Lower leg skin (tissue), 4 donors: ENCODE results near the gene HGS. TPM values are rescaled to one million over a fixed set of nuclear protein-coding genes. Genes with fewer than 3 reads are reported as not detected.
A peak's percentile ranks its signal among the peaks of the same experiment; 100 is the strongest.

Experiments used
- DNase-seq, 2 donors: peaks; one replicate each; pipeline ENCODE4 v3.0.0-alpha.2; 2019; ENCODE audit warnings: low spot score in 2 of 2
- H3K4me3 ChIP-seq: fragments of 200-600 bp; sonication (generic); 2 replicates; pipeline ENCODE4 v1.5.1; 2017; ENCODE audit warnings: mild to moderate bottlenecking, low read depth; ENCODE audit not compliant: poor library complexity, severe bottlenecking
- CTCF ChIP-seq, 3 donors: fragments of 450-650 bp; IDR thresholded peaks; one replicate each; pipeline ENCODE4 v1.5.1; 2016; ENCODE audit warnings: antibody characterized with exemption in 3 of 3, mild to moderate bottlenecking in 3 of 3, moderate library complexity in 2 of 3
- POLR2A ChIP-seq, 2 donors: fragments of 450-650 bp; IDR thresholded peaks; one replicate each; pipeline ENCODE4 v1.6.1; 2016 to 2017; ENCODE audit warnings: antibody characterized with exemption in 2 of 2, mild to moderate bottlenecking in 1 of 2, moderate library complexity in 1 of 2
- whole genome bisulfite sequencing, 2 donors: methylation state at CpG; one replicate each; pipeline ENCODE4 v1.1.5; 2018; 5-methylcytosine and 5-hydroxymethylcytosine counted together
- intact Hi-C: fragments of 100-400 bp; cut with DNase I; formaldehyde crosslinking; loops from one replicate; pipeline ENCODE4 v1.15.0; 2023; ENCODE audit warnings: low total_unique reads
- total RNA-seq, 4 donors: library from RNA; depleted of rRNA; stranded (reverse); fragments of >200 nt; gene quantifications; one replicate each; pipeline ENCODE4 v1.1.0, GENCODE V29; 2016

Gene HGS
- total RNA-seq, 4 donors from 2014 or later, result 87.0 to 160 (median 92.1) TPM

GRCh38 chr17:81659038-81659437, 24.8 kb upstream of the HGS start:
- H3K4me3 ChIP-seq, result no peak overlapping the region
- TF ChIP-seq POLR2A (IDR thresholded peaks at IDR 0.05) (no peak), CTCF (IDR thresholded peaks at IDR 0.05) (no peak)
- intact Hi-C loops, result no loop called here
- 64 to 69% methylated on average over 5 of the region's 5 CpGs for WGBS, 2 donors
- DNase-seq, result no peak

DNA sequence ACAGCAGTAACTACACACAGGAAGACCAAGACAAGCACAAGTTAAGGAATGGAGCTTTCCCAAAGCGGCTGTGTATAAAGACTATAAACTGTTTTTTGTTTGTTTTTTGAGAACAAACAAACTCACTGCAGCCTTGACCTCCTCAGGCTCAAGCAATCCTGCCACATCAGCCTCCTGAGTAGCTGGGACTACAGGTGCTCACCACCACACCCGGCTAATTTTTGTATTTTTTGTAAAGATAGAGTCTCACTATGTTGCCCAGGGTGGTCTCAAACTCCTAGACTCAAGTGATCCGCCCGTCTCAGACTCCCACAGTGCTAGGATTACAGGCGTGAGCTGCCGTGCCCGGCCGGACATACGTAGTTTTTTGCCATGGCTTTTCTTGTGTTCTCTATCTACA, 23.4 kb upstream of the HGS start:
- WGBS, 2 donors, result 91 to 95% methylated on average over 9 of the region's 9 CpGs
- TF ChIP-seq CTCF (IDR thresholded peaks at IDR 0.05) (no peak), POLR2A (IDR thresholded peaks at IDR 0.05) (no peak)
- no peak overlapping the region for H3K4me3 ChIP-seq
- DNase-seq, result no peak
- intact Hi-C loops, result no loop called here

DNA sequence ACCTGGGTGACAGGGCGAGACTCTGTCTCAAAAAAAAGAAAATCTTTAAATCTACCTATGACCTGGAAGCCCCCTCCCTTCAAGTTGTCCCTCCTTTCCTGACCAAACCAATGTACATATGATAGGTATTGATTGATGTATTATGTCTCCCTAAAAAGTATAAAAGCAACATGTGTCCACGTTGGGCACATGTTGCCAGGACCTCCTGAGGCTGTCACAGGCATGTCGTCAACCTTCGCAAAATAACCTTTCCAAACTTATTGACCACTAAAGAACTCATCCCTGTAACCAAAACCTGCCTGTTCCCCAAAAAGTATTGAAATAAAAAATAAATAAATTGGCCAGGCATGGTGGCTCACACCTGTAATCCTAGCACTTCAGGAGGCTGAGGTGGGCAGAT, 21.8 kb upstream of the HGS start:
- DNase-seq, result no peak
- 90 to 94% methylated on average over 4 of the region's 4 CpGs for WGBS, 2 donors
- TF ChIP-seq CTCF (IDR thresholded peaks at IDR 0.05) (no peak), POLR2A (IDR thresholded peaks at IDR 0.05) (no peak)
- intact Hi-C loops, result no loop called here
- no peak overlapping the region for H3K4me3 ChIP-seq

GRCh38 chr17:81664051-81664470, 19.8 kb upstream of the HGS start:
- intact Hi-C loops, result no loop called here
- no peak for DNase-seq
- no peak overlapping the region for H3K4me3 ChIP-seq
- no peak for TF ChIP-seq CTCF (IDR thresholded peaks at IDR 0.05)
- no peak for TF ChIP-seq POLR2A (IDR thresholded peaks at IDR 0.05)
- 69 to 71% methylated on average over 6 to 7 of the region's 7 CpGs for WGBS, 2 donors

GRCh38 chr17:81665205-81666091, 18.4 kb upstream of the HGS start:
- 56 to 60% methylated on average over 24 to 30 of the region's 30 CpGs for WGBS, 2 donors
- DNase-seq, result no peak
- intact Hi-C loops, result no loop called here

More at GRCh38 chr17:81665205-81666091, 18.4 kb upstream of the HGS start:
- no peak for TF ChIP-seq POLR2A (IDR thresholded peaks at IDR 0.05)
- TF ChIP-seq CTCF (IDR thresholded peaks at IDR 0.05), result no peak
- H3K4me3 ChIP-seq, result peak overlapping the region; percentile 91
